Rectal smooth muscle tissue (tissue), 1 donor: Measurements from ENCODE around the gene AR.
"Not testable (repeated sequence)": the region's sequence is repeated elsewhere in the genome, so short reads cannot be mapped to it uniquely, and the experiment has no call there.

Experiments
- H3K27ac ChIP-seq: one replicate; pipeline ENCODE4 v1.7.0; 2013; ENCODE audit warnings: low read depth, low read length, inconsistent platforms
- H3K27me3 ChIP-seq: one replicate; pipeline ENCODE4 v1.7.0; 2013; ENCODE audit warnings: low read length; ENCODE audit not compliant: control insufficient read depth, insufficient read depth
- H3K36me3 ChIP-seq: one replicate; pipeline ENCODE4 v1.7.0; 2013; ENCODE audit warnings: low read length; ENCODE audit not compliant: control insufficient read depth, insufficient read depth
- H3K4me1 ChIP-seq: one replicate; pipeline ENCODE4 v1.7.0; 2013; ENCODE audit warnings: low read length; ENCODE audit not compliant: control insufficient read depth, insufficient read depth
- H3K4me3 ChIP-seq: one replicate; pipeline ENCODE4 v1.7.0; 2013; ENCODE audit warnings: low read length
- H3K9ac ChIP-seq: one replicate; pipeline ENCODE4 v1.7.0; 2013; ENCODE audit warnings: low read length

AR gene

DNA sequence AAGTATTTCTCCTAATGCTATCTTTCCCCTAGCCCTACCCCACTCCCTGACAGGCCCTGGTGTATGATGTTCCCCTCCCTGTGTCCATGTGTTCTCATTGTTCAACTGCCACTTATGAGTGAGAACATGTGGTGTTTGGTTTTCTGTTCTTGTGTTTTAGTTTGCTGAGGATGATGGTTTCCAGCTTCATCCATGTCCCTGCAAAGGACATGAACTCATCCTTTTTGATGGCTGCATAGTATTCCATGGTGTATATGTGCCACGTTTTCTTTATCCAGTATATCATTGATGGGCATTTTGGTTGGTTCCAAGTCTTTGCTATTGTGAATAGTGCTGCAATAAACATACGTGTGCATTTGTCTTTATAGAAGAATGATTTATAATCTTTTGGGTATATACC, 126.9 kb downstream of the AR start:
- H3K36me3 ChIP-seq, H3K27me3 ChIP-seq, H3K4me1 ChIP-seq, H3K27ac ChIP-seq, H3K9ac ChIP-seq, H3K4me3 ChIP-seq: not testable (repeated sequence)

DNA sequence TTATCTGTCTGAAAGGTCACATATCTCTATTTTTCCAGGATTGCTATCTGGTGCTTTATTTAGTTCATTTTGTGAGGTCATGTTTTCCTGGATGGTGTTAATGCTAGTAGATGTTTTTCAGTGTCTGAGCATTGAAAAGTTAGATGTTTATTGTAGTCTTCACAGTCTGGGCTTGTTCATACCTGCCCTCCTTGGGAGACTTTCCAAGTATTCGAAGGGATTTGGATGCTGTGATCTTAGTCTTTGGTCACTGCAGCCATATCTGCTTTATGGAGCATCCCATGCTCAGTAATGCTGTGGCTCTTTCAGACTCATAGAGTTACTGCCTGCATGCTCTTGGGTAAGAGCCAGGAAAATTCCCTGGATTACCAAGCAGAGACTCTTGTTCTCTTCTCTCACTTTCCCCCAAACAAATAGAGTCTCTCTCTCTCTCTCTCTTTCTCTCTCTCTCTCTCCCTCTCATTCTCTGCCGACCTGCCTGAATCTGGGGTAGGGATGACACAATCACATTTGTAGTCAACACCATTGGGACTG, 130.0 kb downstream of the AR start:
- no peaks in the 10 kb centered on the region for H3K27me3 ChIP-seq
- H3K4me3 ChIP-seq, result no peak overlapping the region
- no peak overlapping the region for H3K27ac ChIP-seq

DNA sequence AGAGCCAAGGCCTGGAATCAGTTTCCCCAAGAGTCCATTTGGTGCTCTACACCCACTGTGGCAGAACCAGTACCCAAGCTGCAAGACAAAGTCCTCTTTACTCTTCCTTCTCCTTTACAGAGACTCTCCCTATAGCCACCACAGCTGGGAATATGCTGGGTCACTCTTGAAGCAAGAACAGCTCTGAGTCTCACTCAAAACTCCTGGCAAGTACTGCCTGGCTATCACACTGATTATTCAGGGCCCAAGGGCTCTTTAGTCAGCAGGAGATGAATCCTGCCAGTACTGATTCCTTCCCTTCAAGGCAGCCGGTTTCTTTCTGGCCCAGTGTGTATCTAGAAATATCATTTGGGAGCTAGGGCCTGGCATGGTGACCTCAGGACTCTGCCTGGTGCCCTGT, 130.9 kb downstream of the AR start:
- Histone ChIP-seq H3K9ac (no peak overlapping the region), H3K4me1 (no peaks in the 10 kb centered on the region), H3K4me3 (no peak overlapping the region), H3K27ac (no peak overlapping the region), H3K27me3 (no peaks in the 10 kb centered on the region), H3K36me3 (no peaks in the 10 kb centered on the region)

More for the DNA sequence above, 130.0 kb downstream of the AR start:
- H3K36me3 ChIP-seq, result no peaks in the 10 kb centered on the region
- H3K4me1 ChIP-seq, result no peaks in the 10 kb centered on the region
- H3K9ac ChIP-seq, result no peak overlapping the region

DNA sequence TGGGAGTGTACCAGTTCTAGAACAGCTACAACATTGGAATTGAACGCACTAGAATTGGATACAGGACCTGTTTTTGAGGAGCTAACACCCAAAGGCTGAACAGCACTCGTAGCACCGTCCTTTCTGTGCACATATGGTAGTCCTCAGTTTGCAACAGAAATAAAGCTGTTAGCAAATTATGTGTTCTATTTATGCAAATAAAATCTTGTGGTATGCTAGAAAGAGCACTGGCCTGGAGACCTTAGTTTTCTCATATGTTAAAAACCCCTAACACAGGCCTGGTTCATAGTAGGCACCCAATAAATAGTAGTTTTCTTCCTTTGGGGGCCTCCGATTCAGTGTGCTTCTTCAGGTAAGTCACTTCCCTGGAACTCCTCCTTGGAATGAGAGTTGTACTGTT, 140.3 kb downstream of the AR start:
- Histone ChIP-seq H3K27me3 (no peaks in the 10 kb centered on the region), H3K4me3 (no peak overlapping the region), H3K27ac (no peak overlapping the region), H3K9ac (no peak overlapping the region), H3K36me3 (no peaks in the 10 kb centered on the region), H3K4me1 (no peaks in the 10 kb centered on the region)

DNA sequence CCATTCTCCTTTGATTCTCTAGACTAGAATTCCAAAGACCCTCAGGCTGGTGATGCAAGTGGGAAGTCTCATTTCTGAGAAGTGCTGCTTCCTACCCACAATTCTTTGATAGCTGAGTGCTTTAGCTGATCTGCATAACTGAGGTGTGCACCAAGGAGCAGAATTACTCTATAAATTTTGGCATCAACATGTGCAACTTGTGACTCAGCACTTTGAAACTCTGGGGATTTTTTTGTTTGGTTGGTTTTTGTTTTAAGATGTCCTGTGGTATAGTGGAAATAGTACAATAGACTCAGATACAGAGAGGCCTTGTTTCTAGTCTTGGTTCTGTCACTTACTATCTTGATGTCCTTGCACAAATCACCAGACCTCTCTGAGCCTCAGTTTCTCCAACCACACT, 148.4 kb downstream of the AR start:
- Histone ChIP-seq H3K36me3 (no peaks in the 10 kb centered on the region), H3K9ac (no peak overlapping the region), H3K4me3 (no peak overlapping the region), H3K27me3 (no peaks in the 10 kb centered on the region), H3K27ac (no peak overlapping the region), H3K4me1 (no peaks in the 10 kb centered on the region)

DNA sequence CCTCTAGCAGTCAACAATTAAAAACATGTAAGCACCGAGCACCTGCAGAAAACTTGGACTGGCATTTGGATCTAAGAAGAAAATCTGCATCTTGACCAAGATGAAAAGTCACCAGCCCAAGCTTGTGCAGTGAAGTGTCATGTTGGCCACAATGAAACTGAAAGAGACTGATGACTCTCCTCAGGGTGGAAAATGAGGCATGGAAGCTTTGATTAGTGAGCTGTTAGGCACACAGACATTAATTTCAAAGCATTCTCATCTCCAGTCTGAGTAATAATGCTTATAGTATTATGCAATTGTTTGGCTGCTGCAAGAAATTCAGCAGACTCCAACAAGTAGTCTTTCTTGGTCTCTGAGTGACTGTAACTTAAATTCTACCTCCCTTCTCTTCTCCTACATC, 150.1 kb downstream of the AR start:
- Histone ChIP-seq H3K4me3 (no peak overlapping the region), H3K9ac (no peak overlapping the region), H3K27me3 (no peaks in the 10 kb centered on the region), H3K36me3 (no peaks in the 10 kb centered on the region), H3K4me1 (no peaks in the 10 kb centered on the region), H3K27ac (no peak overlapping the region)

DNA sequence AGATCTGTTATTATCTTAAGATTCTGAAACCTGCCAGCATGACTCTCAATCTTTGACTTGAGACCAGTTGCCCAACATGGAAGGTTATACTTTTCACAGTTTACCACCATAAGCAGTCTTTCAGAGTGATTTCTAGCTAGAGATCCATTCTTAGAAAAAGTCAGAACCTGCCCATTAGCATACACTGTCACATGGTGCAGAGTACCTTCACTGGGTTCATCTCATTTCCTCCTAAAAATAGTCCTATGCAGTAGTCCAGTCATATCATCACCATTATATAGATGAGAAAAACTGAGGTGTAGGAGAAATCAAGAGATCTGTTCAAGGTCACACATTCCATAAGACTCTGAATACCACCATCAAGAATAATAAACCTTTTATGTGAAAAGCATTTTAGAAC, 153.6 kb downstream of the AR start:
- Histone ChIP-seq H3K27ac (no peak overlapping the region), H3K27me3 (no peaks in the 10 kb centered on the region), H3K9ac (no peak overlapping the region), H3K36me3 (no peaks in the 10 kb centered on the region), H3K4me1 (no peaks in the 10 kb centered on the region), H3K4me3 (no peak overlapping the region)

DNA sequence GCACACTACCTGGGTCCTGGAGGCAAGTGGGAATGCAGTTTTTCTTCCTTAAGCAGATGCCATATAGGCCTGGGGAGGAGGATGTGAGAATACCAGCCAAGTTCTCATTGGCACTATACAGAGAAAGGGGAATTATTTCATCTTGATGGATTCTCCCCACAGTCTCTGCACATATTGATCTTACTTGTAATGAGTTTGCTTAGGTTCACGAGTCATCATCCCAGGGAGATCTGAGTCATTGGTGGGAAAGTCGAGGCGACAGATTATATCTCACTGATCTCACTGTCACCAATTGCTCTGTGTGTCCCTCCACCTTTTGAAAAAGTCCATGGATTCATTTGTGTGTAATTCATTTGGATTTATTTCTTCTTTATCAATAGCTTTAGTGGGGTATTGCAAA, 156.8 kb downstream of the AR start:
- Histone ChIP-seq H3K27me3 (no peaks in the 10 kb centered on the region), H3K9ac (no peak overlapping the region), H3K4me3 (no peak overlapping the region), H3K36me3 (no peaks in the 10 kb centered on the region), H3K4me1 (no peaks in the 10 kb centered on the region), H3K27ac (no peak overlapping the region)

DNA sequence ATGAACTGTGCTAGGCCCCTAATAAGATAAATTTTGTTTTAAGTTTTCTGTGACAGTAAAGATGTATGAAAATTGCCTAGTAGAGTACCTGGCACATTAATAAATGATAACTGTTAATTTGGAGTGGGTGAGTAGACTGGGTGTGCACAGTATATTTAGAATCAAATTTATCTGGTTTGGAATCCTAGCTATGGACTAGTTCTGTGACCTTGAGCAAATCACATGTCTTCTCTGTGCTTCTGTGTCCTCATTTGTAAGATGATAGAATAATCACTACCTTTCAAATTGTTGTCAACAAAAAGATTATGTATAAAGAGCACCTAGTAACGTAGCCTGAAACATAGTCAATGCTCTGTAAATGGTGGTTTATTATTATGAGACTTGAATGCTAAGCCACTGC, 170.2 kb downstream of the AR start:
- H3K36me3 ChIP-seq, result no peaks in the 10 kb centered on the region
- no peak overlapping the region for H3K27ac ChIP-seq
- no peaks in the 10 kb centered on the region for H3K27me3 ChIP-seq
- no peak overlapping the region for H3K9ac ChIP-seq
- H3K4me1 ChIP-seq, result no peaks in the 10 kb centered on the region
- H3K4me3 ChIP-seq, result no peak overlapping the region

DNA sequence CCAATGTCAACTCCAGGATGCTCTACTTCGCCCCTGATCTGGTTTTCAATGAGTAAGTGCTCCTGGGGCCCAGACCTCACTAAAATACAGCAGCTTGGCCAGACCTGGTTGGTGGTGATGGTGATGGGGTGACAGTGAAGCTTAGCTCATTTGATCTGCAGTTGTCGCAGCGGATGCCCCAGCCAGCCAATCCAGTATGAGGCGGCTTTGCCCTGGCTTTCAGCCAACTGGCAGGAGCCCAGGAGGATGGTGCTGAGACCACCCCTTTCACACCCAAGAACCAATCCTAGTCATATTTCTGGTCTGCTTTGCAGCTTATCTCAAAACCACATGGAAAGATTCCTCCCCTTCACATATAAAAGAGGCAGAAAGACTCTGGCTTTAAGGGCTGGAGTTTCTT, 173.8 kb downstream of the AR start:
- no peaks in the 10 kb centered on the region for H3K36me3 ChIP-seq
- H3K4me3 ChIP-seq, result no peak overlapping the region
- no peaks in the 10 kb centered on the region for H3K27me3 ChIP-seq
- no peaks in the 10 kb centered on the region for H3K4me1 ChIP-seq
- no peak overlapping the region for H3K9ac ChIP-seq
- H3K27ac ChIP-seq, result no peak overlapping the region

DNA sequence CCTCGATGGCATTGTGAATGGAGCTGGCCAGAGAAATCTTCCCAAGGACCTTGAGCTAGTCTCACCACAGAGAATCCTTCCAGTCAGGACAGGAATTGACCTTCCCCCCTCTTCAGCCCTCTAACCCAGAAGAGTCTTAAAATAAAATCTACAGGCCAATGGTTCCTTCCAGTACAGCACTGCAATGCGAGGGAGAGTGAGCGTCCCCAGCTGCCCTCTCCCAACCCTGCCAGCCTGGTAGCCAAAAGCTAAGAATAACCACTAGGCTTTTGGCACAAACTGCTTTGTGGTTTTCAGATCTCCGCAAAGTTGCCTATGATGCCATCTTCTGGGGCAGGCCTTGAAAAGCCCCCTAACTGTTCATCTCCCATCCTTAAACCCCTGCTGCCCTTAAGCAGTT, 175.1 kb downstream of the AR start:
- Histone ChIP-seq H3K27ac (no peak overlapping the region), H3K27me3 (no peaks in the 10 kb centered on the region), H3K4me1 (no peaks in the 10 kb centered on the region), H3K4me3 (no peak overlapping the region), H3K9ac (no peak overlapping the region), H3K36me3 (no peaks in the 10 kb centered on the region)

DNA sequence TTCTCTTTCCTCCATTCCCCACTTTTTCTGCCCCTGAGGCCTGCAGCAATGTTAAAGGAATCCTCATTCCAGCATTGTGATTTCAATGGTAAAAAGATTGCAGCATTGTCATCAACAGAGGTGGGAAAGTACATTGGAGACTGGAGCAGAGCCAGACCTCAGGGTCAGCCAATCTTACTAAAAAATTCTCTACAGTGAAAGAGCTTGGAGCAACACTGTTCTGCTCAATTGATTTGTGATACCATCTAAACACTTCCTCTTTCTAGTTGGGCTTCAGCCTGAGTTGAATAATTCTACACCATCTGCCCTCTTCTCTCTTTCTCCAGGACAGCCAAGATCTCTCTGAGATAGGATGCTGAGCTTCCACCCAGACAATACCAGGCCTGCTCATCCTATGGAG, 176.5 kb downstream of the AR start:
- Histone ChIP-seq H3K4me3 (no peak overlapping the region), H3K4me1 (no peaks in the 10 kb centered on the region), H3K9ac (no peak overlapping the region), H3K27ac (no peak overlapping the region), H3K36me3 (no peaks in the 10 kb centered on the region), H3K27me3 (no peaks in the 10 kb centered on the region)

DNA sequence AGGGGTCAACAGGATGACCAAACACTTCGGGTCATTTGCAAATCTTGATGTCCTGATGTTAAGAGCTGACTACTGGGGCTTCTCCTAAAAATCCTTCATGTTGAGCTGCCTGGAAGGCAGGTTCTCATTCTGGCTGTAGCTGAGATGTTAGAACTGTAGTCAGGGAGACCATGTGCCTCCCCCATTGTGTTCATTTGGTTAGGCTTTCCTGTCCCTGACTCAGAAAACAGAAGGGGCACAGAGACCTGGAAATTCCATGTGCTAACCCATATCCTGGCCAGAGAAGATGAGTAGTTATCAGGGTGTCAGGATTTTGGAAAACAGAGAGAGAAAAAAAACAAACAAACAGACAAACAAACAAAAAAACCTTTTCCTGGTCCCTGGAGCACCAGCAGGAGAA, 177.5 kb downstream of the AR start:
- no peak overlapping the region for H3K4me3 ChIP-seq
- H3K27me3 ChIP-seq, result no peaks in the 10 kb centered on the region
- no peaks in the 10 kb centered on the region for H3K4me1 ChIP-seq
- no peaks in the 10 kb centered on the region for H3K36me3 ChIP-seq
- H3K9ac ChIP-seq, result no peak overlapping the region
- no peak overlapping the region for H3K27ac ChIP-seq
